Mammary epithelial cell (primary cell): ENCODE measurements around the gene ITGA8.

Source experiments
- CTCF ChIP-seq, 2 donors: IDR thresholded peaks in 1 of 2; conservative IDR thresholded peaks in 1 of 2; 2 replicates each; pipeline ENCODE4 v1.5.1; 2011 to 2012; ENCODE audit warnings: inconsistent platforms in 2 of 2, low read length in 2 of 2, mild to moderate bottlenecking in 2 of 2, control low read depth in 1 of 2, low read depth in 1 of 2; ENCODE audit not compliant: insufficient read depth in 1 of 2; ENCODE audit errors: extremely low read depth in 1 of 2
- EZH2 ChIP-seq: IDR thresholded peaks from 2 replicates; pipeline ENCODE4 v1.6.1; 2012; ENCODE audit warnings: low read length, inconsistent platforms, borderline replicate concordance

- TF ChIP-seq EZH2: no peak
- no peak for TF ChIP-seq CTCF (conservative IDR thresholded peaks at IDR 0.05 in 1 of 2, IDR thresholded peaks at IDR 0.05 in 1 of 2; ENCODE audit: extremely low read depth in 1 of 2, insufficient read depth in 1 of 2, low read depth in 1 of 2, low read length in 2 of 2)
Observed at GRCh38 chr10:15526754-15527153, 193.0 kb downstream of the ITGA8 start.
